Upper lobe of right lung (tissue), 1 donor: ENCODE measurements around the gene TBX15. TPM values are rescaled to one million over a fixed set of nuclear protein-coding genes. Genes with fewer than 3 reads are reported as not detected.

Experiments used
- ATAC-seq: fragments of 200-7000 bp; cut with Tn5 transposase; one replicate; pipeline ENCODE4 v1.9.1; 2020; ENCODE audit warnings: mild to moderate bottlenecking, moderate library complexity
- DNase-seq: peaks from one replicate; pipeline ENCODE4 v3.0.0-alpha.2; 2020
- H3K27ac ChIP-seq: fragments of 200-600 bp; one replicate; pipeline ENCODE4 v1.8.0; 2022
- H3K27me3 ChIP-seq: fragments of 200-600 bp; one replicate; pipeline ENCODE4 v1.8.0; 2022; ENCODE audit warnings: mild to moderate bottlenecking
- H3K36me3 ChIP-seq: fragments of 200-600 bp; one replicate; pipeline ENCODE4 v1.8.0; 2022
- H3K4me1 ChIP-seq: fragments of 200-600 bp; one replicate; pipeline ENCODE4 v1.8.0; 2022
- H3K4me3 ChIP-seq: fragments of 200-600 bp; one replicate; pipeline ENCODE4 v1.8.0; 2022; ENCODE audit warnings: mild to moderate bottlenecking
- H3K9me3 ChIP-seq: fragments of 200-600 bp; one replicate; pipeline ENCODE4 v1.8.0; 2022
- intact Hi-C: fragments of 100-400 bp; cut with DNase I; formaldehyde crosslinking; loops from one replicate; pipeline ENCODE4 v1.11.0; 2022
- total RNA-seq: library from RNA; stranded (reverse); fragmentation: NEBNext Ultra II Directional; extraction: Animal tissue kit (Norgen Biotek cat#: 25700); gene quantifications from one replicate; pipeline ENCODE4 v1.2.1, GENCODE V29; 2021
- TF ChIP-seq, protein P1 (sequence below): fragments of 200-600 bp; IDR thresholded peaks from one replicate; pipeline ENCODE4 v1.8.0; 2022; ENCODE audit warnings: antibody characterized with exemption
- donor health status: DM: no; HTN: yes; CAD: no; lungs with severe emphysema.

TBX15 gene
- total RNA-seq, 1 donor from 2014 or later = 0.64 TPM

DNA sequence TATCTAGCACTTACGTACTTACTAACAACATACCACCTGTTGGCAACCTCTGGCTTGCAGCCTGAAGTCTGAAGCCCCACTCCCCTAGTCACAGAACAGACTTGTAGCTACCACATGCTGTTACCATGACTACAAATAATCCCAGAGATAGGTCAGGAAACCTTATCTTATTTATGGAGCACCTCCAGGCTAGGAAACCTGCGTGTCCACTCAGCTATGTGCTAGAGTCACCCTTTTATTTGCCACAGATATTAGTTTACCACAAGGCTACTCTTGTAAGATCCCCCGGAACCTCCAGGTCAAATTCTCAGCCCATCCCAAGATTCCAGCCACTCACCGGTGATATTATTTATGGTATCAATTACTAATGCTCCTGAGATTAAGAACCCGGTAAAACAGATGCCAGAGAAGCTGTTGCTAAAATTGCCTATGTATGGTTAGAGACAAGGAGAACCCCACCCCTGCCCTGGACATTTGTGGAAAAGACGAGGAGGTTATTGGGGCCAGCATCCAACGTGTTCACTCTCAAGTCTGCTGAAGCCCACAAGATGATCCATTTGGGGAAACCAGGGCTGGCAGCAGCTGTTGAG lies 116.5 kb downstream of the TBX15 start:
- ATAC-seq (no peak), DNase-seq (no peak)
- TF ChIP-seq, protein P1, sequence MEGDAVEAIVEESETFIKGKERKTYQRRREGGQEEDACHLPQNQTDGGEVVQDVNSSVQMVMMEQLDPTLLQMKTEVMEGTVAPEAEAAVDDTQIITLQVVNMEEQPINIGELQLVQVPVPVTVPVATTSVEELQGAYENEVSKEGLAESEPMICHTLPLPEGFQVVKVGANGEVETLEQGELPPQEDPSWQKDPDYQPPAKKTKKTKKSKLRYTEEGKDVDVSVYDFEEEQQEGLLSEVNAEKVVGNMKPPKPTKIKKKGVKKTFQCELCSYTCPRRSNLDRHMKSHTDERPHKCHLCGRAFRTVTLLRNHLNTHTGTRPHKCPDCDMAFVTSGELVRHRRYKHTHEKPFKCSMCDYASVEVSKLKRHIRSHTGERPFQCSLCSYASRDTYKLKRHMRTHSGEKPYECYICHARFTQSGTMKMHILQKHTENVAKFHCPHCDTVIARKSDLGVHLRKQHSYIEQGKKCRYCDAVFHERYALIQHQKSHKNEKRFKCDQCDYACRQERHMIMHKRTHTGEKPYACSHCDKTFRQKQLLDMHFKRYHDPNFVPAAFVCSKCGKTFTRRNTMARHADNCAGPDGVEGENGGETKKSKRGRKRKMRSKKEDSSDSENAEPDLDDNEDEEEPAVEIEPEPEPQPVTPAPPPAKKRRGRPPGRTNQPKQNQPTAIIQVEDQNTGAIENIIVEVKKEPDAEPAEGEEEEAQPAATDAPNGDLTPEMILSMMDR = no peak
- Histone ChIP-seq H3K4me3 (no peak overlapping the region), H3K4me1 (no peaks in the 10 kb centered on the region), H3K27me3 (no peaks in the 10 kb centered on the region), H3K27ac (no peak overlapping the region), H3K36me3 (no peaks in the 10 kb centered on the region), H3K9me3 (no peaks in the 10 kb centered on the region)
- intact Hi-C loops = no loop called here

DNA sequence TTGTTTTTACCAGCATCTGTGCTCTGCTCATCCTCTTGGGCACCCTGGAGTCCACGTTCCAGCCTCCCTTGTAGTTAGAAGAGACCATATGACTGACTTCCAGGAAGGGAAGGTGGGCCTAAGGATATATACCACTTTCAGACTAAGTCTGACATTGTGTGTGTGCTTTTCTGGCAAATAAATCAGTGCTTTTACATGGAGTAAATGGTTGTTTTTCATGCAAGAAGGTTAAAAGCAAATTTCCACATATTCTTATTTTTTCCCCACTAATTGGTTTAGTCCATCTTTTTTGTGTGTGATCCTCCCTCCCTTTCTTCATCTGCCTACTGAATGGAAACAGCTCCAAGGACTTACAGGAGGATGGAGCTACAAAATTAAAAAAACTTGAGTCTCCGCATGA lies 119.8 kb downstream of the TBX15 start:
- H3K9me3 ChIP-seq = no peaks in the 10 kb centered on the region
- DNase-seq (no peak), ATAC-seq (no peak)
- no peak overlapping the region for H3K27ac ChIP-seq
- H3K4me3 ChIP-seq = no peak overlapping the region
- TF ChIP-seq, protein P1 = no peak
- intact Hi-C loops = no loop called here
- no peaks in the 10 kb centered on the region for H3K36me3 ChIP-seq
- no peaks in the 10 kb centered on the region for H3K4me1 ChIP-seq
- no peaks in the 10 kb centered on the region for H3K27me3 ChIP-seq

- Histone ChIP-seq H3K4me3 (no peak overlapping the region), H3K36me3 (no peaks in the 10 kb centered on the region), H3K4me1 (no peaks in the 10 kb centered on the region), H3K27me3 (no peaks in the 10 kb centered on the region), H3K9me3 (no peaks in the 10 kb centered on the region), H3K27ac (no peak overlapping the region)
- DNase-seq (no peak), ATAC-seq (no peak)
- TF ChIP-seq, protein P1 = no peak
- intact Hi-C loops = no loop called here
Observed at GRCh38 chr1:118866330-118866729, 121.8 kb downstream of the TBX15 start.

DNA sequence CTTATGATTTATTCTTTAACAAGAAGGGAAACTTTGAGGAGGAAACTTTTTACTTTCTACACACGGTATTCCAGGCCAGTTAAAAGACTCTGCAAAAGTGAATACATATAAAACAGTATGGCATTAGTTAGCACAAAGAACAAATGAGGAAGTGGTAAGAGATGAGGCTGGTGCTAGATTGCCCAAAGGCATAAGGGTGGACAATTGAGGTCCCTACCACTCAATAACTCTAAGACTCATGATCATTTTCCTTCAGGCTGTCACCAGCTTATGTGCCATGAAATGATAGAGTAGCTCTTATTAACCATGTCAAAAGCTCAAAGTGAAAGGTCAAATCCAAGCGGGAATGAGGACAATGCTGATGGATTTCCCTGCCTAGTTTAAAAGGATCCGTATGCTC lies 124.5 kb downstream of the TBX15 start:
- TF ChIP-seq, protein P1 = no peak
- Histone ChIP-seq H3K4me3 (no peak overlapping the region), H3K27me3 (no peaks in the 10 kb centered on the region), H3K9me3 (no peaks in the 10 kb centered on the region), H3K36me3 (no peaks in the 10 kb centered on the region), H3K27ac (no peak overlapping the region), H3K4me1 (no peaks in the 10 kb centered on the region)
- intact Hi-C loops = no loop called here
- ATAC-seq (no peak), DNase-seq (no peak)

- no peak for DNase-seq
- H3K27me3 ChIP-seq = no peaks in the 10 kb centered on the region
- H3K4me1 ChIP-seq = no peaks in the 10 kb centered on the region
- intact Hi-C loops = no loop called here
- H3K4me3 ChIP-seq = no peak overlapping the region
- ATAC-seq = no peak
- no peaks in the 10 kb centered on the region for H3K36me3 ChIP-seq
- no peaks in the 10 kb centered on the region for H3K9me3 ChIP-seq
- no peak overlapping the region for H3K27ac ChIP-seq
- TF ChIP-seq, protein P1 = no peak
Observed at GRCh38 chr1:118862755-118863154, 125.4 kb downstream of the TBX15 start.

GRCh38 chr1:118861216-118861615 lies 126.9 kb downstream of the TBX15 start:
- ATAC-seq = no peak
- Histone ChIP-seq H3K27ac (no peak overlapping the region), H3K4me1 (no peaks in the 10 kb centered on the region), H3K36me3 (no peaks in the 10 kb centered on the region), H3K9me3 (no peaks in the 10 kb centered on the region), H3K27me3 (no peaks in the 10 kb centered on the region), H3K4me3 (no peak overlapping the region)
- DNase-seq = no peak
- TF ChIP-seq, protein P1 = no peak
- intact Hi-C loops = no loop called here
